ENCODE measurements around the gene LYPD6B.

LYPD6B gene

DNA sequence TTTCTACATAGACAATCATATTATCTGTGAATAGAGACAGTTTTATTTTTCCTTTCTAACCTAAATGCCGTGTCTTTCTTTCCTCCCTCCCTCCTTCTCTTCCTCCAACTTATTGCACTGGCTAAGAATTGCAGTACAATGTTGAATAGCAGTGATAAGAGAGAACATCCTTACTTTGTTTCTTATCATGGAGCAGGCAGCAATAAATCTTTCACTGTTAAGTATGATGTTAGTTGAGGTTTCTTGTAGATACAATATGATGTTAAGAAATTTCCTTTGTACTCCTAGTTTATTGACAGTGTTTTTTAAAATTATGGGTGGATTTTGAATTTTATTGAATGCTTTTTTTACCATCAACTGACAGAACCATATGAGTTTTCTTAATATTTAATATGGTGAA lies 6.0 kb downstream of the LYPD6B start:
- no peak for DNase-seq

DNA sequence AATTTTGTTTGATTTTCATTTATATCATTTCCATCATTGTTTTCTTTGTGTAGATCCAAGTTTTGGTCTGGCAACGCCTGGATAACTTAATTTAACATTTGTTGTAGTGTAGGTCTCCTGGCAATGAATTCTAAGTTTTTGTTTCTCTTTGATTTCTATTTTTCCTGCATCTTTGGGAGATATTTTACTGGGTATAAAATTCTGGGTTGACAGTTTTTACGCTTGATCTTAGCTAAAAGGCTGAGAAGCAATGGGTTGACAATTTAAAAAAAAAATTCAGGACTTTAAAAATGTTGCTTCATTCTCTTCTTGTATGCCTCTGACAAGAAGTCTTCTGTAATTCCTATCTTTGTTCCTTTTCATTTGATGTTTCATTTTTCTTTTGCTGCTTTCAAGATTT lies 8.6 kb downstream of the LYPD6B start:
- DNase-seq = no peak

DNA sequence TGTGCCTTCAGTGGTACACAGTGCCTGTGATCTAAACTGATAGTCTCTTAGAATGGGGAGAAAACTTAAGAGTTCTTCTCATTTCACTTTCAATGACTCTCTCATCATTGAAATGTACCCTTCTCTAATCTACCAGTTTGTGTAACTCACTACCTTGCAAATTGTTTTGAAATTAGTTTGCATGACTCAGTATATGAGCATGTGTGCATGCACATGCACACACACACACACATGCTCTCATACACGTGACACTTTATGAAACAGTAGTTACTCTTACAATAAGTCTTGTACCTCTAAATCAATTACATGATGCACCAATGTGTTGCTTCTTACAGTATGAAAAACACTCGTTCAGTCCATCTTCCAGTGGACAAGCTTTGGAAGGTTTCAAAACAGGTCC lies 10.6 kb downstream of the LYPD6B start:
- DNase-seq = no peak

DNA sequence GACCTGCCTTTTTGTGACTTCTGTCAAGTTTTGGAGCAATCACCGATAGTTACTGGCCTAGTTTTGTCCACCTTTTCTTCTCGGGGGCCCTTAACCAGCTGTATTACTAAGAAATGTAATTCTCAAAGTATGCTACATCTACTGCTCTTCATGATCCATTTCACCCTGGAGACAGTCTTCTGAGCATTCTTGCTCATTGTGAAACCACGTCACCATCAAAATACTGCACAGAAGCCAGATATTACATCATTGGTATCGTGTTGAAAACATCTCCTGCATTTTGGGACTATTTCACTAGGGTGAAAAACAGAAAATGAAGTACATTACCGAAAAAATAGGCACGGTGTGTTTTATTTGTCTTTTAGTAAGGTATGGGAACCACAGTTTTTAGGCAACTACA lies 11.7 kb downstream of the LYPD6B start:
- DNase-seq = no peak

DNA sequence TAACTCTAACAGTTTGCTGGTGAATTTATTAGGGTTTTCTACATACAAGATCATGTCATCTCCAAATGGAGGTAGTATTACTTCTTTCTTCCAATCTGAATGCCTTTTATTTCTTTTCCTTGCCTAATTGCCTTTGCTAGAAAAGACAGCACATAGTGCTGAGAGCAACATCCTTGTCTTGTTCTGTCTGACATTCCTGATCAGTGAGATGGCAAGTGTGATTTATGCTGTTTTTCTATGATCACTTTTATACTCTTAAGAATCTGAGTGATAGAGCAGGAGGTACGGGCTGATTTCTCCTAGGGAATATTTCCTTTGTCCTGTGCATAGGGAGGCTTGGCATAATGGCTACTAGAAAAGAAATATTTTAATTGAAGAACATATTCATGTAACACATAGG lies 17.3 kb downstream of the LYPD6B start:
- DNase-seq = no peak

DNA sequence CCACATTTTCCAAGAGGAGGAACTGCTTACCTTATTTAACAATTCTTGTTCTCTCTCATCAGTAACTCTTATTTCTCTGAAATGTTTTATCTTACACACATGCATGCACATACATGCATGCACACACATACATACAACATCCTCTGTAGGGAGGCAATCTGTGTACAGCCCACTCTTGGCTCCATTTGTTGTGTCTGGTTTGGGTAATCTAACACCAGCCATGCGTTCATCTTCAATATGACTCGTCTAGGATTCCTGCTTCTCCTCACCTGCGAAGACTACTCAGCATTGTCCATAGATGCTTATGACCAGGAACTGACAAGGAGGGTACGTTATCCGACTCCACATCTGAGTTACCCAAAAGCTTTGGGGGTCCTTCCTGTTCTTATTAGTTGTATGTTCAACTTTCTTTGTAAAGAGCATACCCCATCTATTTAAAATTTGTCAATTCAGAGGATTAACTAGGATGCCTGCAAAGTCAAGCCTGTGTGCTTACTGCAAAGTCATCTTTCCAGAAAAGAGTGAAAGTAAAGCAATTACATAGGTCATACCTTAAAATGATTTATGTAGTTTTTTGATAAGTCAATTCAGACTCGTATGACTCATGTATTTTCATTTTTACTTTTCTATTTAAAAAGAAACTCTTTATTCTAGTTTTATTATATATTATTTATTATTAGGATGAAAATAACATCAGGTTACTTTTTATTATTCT lies 18.2 kb downstream of the LYPD6B start:
- DNase-seq = no peak

DNA sequence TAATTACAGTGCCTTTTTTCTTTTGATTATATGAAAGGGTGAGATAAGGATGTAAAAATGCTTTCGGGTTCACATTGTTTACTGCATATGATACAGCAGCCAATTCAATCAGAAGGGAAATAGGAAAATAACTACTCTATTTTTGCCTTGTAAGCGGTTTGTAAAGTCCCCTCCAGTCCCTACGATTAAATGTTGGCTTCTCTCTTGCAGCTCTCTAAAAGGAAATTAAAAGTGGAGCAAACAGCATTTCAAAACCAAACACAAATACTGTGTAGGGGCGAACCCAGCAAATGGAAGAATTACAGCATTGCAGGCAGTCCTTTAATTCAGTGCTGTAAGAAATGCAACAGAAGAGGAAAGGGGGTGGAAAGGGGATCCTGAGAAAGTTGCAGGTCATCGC lies 18.9 kb downstream of the LYPD6B start:
- DNase-seq = no peak

DNA sequence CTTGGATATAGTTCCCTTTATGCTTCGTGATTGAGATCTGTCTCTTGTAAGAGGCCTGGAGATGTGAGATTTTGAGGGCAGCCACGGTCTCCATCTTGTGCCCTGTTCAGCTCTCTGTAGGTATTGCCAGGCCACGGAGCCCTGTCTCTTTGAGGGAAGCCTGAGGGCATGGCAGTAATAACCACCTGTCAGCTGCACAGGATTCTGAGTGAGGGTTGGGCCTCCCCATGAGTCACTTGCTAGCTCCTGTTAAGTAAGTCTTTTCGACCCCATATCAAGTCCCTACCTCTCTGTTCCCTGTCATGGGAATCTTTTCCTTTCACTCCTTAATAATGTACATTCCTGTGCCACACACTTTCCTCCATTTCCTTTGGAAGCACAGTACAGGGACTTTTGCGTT lies 20.4 kb downstream of the LYPD6B start:
- no peak for DNase-seq

DNA sequence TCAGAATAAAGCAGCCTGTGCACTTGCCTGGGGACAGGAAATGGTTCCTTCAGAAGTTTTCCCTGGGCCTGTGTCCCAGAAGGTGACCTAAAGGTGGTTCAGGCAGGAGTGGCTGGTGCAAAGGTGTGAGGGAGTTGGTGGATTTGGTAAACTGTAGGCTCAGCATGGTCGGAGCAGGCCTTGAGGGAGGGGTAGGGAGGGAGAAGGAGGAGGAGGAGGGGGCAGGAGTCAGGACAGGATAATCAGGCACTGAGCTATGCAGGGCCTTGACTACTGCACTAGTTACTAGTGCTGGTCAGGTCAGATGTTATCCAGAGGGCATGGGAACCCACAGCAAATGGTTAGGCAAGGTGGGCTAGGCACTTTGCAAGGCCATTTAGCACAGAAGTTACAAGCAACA lies 21.3 kb downstream of the LYPD6B start:
- no peak for DNase-seq

DNA sequence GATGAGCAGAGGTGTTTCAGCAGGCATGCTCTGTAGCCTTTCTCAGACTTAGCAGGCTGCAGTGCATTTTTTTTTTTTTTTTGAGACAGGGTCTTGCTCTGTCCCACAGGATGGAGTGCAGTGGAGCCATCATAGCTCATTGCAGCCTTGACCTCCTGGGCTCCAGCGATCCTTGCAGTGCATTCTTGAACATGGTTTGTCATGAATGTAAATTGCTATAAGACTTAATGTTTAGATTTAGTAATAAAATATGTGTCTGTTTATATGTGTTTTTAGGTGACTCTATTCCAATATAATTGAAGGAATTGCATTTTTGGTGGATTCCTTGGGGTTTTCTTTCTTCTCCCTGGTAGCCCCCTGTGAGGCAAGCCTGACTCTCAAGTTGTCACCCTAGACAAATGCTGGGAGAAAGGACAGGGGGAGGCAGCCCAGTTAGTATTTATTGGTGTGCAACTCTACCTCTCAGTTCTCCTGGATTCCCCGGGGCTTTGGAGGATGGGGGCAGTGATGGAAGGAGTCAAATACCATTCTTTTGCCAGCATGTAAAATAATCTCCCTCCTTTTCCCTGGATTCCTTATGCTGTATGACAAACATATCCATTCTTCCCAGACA lies 22.7 kb downstream of the LYPD6B start:
- DNase-seq = no peak

DNA sequence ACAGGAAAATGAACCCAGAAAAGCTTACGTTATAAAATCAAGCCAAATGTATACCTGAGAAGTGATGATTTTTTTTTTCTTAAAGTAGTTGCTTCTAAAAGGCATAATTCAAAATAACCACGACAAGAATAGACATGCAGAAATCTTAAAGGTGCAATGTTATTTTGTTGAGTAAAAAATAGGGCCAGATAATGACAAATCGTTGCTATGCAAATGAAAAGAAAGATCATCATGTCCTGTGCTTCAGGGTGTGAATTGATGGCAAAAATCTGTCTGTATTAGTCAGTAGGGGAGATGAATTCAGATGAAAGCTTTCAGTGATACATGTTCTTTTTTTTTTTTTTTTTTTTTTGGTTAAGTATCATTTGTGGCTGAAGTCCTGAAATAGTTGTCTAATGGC lies 24.0 kb downstream of the LYPD6B start:
- no peak for DNase-seq

DNA sequence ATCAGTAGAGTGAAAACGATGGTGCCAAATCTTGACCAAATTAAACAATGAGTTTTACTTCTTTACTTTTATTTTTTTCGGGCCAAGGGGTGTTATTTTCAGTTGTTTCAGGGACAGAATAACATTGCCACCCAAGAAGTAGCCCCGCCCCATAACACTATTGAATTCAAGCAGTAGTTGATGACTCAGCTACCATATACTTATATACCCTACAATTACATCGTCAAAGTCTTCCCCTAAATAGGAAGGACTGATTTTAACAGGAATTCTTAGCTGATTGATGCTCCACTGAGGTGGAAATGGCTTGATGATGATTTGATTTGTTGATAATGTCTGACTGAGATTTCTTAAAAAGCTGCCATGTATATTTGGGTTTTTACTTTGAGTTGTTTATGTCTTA lies 24.7 kb downstream of the LYPD6B start:
- no peak for DNase-seq

DNA sequence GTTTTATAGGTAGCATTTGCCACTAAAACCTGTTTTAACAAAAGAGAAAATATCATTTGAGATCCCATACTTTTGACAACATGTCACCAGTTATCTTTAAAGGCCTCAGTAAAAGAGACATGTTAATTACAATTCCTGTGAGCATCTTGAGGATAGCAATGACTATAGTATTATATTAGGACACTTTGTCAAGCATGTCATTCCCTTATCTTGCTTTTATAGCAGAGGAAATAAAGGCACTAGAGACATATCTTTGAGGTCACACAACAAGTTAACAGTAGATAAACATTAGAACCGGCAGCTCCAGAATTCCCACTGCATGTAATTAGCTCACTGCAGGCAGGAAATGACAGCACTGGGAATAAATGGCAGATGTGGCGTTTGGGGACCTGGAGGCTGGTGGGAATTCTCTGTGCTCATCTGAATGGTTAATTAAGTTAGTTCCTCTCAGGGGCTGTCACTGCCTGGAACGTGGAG lies 25.9 kb downstream of the LYPD6B start:
- DNase-seq = no peak

DNA sequence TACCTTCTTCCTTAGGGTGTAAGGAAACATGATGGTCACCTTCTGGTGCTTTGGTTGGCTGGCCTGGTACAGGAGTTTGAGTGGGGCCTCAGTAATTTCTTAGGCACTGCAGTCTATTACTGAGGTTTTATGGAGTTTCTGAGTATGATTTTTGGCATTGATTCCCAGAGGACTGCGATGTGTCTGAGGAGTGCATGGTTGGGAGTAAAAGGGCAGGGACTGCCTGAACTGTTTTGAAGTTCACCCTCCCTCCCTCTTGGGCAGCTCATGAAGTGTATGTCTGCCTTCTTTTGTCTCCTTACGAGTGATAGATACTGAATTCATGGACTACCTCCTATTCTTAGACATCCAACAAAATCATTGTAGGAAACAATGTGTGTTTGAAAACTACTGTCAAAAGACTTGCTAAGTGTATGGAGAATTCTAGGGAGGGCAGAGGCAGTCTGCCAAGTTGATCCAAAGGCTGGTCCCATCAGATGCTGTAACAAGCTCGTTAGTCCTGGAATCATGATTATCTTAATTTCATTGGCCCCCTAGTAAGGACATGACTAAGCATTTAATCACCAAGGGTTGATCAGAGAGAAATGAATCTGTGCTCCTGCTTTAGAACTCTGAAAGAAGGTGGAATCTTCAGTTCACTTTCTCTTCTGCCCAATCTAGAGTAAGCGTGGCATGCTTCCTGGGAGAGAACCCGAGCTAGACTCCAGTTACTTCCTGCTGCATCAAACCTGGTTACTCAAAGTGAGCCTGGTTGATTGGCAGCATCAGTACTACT lies 26.5 kb downstream of the LYPD6B start:
- DNase-seq = no peak

DNA sequence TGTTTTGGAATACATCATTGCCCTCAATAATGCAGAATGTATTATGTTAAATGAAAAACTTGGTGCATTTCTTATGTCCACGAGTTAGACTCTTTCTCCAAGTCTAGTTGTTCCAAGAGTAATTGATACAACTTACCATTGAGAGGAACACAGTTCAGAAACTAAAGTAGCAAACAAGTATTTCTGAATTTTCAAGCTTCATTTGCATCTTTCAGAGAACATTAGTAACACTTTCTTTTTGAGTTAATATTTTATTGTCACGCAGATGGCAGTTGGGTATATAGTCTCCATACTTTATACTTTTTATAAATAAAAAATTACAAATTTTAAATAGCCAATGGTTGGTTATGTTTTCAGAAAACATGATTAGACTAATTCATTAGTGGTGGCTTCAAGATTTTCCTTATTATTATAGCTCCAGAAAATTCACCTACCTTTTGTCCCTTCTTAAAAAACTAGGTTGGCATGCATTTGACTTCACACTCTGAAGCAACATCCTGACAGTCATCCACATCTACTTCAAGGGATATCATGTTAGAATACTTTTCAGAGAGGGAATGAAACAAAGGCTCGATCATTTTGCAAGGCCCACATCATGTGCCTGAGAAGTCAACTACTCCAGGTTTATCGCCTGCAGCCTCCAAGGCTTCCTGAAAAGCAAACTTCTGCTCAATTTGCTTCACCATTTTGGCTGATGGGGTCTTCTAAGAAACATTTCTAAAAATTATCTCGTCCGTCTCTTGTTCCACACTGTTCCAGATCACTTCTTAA lies 29.9 kb downstream of the LYPD6B start:
- no peak for DNase-seq

DNA sequence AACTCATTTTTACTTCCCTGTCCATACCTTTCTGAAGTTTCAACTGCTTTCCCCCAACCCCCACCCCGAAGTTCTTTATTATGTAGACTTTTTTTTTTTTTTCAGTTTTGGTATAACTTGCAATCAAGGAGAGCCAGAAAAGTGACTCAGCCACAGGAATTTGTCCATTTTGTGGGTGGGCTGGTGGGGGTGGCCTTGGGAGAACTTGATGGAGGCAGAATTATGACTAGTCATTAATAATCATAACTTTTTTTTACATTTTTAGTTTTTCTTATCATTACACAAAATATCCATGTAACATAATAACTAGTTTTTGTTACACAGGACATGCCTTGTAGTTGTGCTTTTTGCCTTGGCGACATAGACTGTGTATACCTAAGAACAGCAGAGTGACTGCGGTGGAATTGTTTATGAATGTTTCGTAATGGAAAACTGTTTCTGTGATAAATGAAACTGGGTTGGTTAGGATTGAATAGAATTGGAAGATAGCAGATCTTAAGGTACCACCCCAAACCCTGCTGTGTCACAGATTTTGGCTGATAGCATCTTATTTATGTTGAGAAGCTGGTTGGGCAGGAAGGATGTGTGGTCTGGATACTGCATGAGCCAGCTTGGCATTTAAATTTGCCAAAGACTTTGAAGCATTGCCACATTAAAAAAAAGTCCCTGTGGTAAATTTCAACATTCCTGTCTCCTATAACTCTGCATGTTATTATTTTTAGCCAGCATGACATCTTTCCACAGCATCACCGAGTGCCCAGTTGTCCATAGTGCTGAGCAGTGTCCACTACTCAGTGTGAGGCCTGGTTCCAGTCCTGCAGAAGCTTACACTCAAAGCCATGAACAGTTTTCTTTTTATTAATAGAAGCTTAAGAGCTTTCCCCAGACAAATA lies 30.7 kb downstream of the LYPD6B start:
- DNase-seq = no peak

DNA sequence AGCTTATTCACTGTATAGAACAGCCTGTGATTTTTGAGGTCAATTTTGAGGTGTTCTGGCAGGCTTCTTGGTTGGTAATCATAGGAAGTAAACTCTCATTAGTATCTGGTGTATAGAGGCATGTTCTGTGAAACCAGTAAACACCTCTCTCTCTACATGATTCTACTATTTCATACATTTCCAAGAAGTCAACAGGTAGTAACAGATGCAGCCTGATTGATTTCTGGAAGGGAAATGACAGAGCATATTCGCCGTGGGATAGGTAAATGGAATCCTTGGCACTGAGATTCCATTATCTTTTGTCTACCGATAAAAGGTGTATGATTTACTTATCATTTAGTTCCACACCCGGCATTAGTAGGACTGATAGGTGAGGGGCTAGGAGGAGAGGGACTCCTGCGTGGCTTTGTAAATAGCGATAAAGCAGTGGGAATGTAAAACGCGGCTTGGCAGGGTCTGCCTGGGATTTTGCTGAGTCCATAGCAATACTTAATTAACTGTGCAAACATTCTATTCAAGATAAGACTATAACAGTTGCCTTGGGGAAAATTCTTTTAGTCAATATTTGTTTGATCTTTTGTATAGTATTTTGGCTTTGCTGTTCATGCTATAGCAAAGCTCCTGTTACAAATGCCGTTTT lies 32.3 kb downstream of the LYPD6B start:
- DNase-seq = no peak

DNA sequence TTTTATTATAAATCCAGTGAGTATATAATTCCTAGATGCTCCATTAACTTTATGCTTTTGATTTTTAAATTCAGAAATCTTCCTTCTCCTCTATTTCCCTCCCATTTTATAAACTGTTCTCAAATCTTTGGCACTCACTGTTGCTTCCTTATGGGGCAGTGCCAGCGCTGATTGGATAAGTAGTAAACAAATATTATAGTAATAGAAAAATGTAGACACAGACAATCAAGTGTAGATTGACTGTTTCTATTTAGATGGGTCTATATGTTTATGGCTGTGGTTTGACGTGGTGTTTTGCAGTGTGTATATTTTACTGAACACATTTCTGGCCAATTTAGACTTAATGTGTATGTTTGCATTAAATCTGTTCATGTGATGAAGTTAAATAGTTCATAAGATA lies 36.6 kb downstream of the LYPD6B start:
- no peak for DNase-seq

DNA sequence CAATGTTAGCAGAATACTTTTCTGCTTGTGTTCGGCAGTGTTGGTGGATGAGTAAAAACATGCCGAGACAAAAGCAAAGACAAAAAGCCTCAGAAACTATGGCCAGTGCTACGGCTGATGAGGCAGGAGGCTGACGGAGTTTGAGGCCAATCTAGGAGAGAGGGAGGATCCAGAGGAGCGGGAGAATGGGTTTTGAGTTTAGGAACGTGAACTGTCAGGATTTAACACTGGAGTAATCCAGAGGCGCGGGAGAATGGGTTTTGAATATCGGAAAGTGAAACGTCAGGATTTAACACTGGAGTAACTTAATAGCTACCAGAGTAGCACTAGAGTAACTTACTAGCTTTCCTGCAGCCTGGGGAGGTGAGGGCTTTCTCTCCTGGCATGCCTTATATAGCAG lies 37.4 kb downstream of the LYPD6B start:
- no peak for DNase-seq

DNA sequence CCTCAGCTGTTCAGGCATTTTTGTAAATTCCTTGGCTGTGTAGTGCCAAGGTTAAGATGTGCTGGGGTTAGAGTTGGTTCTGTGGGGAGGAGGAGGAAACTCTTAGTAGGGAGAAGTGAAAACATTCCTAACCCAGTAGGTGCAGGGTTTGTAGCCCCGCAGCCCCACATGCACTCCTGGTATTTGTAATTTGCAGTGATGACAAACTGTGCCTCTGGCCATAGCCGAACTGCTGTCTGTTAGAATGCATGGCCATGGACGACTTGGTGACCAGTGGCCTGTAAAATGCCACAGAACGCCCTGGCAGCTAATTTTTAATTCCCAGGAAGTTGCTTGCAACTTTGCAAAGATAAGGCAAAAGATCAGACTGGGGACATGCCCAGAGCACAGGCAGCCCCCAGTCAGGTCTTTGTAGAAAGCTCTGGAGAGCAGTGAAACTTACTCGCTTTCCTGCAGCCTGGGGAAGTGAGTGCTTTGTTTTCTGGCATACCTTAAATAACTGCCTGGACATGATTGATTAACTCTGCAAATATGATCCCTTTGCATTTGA lies 38.4 kb downstream of the LYPD6B start:
- no peak for DNase-seq

DNA sequence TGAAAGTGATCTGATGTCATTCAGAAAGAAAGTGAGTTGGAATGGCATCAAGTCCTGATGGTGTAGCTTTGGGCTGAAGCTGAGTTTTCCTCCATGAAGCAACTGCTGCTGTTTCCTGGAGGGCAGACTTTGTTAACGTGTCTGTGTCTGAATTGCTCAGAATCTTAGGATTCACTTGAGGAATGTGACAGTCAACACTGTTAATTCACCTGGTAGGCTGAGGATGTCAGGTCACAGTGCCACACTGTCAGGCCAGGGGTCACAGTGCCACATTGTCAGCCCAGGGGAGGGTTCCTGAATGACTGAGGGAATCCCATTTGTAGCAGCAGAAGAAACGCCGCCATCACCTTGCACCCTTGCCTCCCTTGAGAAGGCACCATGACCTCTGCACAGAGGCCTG lies 39.4 kb downstream of the LYPD6B start:
- DNase-seq = no peak

DNA sequence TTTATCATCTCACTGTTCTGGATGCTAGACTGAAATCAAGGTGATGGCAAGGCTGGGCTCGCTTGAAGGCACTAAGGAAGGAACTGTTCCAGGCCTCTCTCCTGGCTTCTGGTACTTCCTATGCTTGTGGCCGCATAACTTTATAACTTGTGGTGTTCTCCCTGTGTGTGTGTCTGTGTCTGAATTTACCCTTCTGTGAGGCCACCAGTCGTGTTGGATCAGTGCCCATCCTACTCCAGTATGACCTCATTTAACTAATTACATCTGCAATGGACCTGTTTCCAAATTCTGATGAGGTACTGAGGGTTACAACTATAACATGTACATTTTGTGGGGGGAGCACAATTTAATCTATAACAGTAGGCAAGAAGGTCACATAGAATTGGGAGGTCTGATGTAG lies 41.6 kb downstream of the LYPD6B start:
- no peak for DNase-seq

Measured in NCI-H187 treated with DMSO at 0.1 percent for 48 hours (cell line).